ENCODE results near the gene SLAMF9. TPM values are rescaled to one million over a fixed set of nuclear protein-coding genes. Genes with fewer than 3 reads are reported as not detected.

The SLAMF9 gene
- total RNA-seq, 2 experiments from 2014 or later, result not detected

- ChIA-PET POLR2A (interaction anchor here (0.6 to 1.1 kb wide), 3 partner anchors 15 to 66 kb away, joined by 3 to 5 read pairs (median 5); partner anchors contain the start of gene TAGLN2), CTCF (interaction anchor here (0.9 to 21.5 kb wide), 7 partner anchors 14 to 147 kb away, joined by 3 to 374 read pairs (median 5); partner anchors contain the start of gene SLAMF9)
- Mint-ChIP-seq H3K9me3 (no peaks in the 10 kb centered on the region), H3K36me3 (ENCODE audit: low read depth) (no peaks in the 10 kb centered on the region), H3K4me1 (ENCODE audit: low read depth) (peaks cover 3% of the 10 kb centered on the region), H3K27me3 (peaks cover 19% of the 10 kb centered on the region), H3K4me3 (no peak overlapping the region), H3K27ac (no peak overlapping the region)
- DNase-seq (no peak), ATAC-seq (no peak)
- TF ChIP-seq, protein P1, sequence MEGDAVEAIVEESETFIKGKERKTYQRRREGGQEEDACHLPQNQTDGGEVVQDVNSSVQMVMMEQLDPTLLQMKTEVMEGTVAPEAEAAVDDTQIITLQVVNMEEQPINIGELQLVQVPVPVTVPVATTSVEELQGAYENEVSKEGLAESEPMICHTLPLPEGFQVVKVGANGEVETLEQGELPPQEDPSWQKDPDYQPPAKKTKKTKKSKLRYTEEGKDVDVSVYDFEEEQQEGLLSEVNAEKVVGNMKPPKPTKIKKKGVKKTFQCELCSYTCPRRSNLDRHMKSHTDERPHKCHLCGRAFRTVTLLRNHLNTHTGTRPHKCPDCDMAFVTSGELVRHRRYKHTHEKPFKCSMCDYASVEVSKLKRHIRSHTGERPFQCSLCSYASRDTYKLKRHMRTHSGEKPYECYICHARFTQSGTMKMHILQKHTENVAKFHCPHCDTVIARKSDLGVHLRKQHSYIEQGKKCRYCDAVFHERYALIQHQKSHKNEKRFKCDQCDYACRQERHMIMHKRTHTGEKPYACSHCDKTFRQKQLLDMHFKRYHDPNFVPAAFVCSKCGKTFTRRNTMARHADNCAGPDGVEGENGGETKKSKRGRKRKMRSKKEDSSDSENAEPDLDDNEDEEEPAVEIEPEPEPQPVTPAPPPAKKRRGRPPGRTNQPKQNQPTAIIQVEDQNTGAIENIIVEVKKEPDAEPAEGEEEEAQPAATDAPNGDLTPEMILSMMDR (IDR thresholded peaks at IDR 0.05), result no peak
- intact Hi-C loops (cut with micrococcal nuclease), result no loop called here
These were observed 13.9 kb downstream of the SLAMF9 start for GRCh38 chr1:159940006-159940620.

DNA sequence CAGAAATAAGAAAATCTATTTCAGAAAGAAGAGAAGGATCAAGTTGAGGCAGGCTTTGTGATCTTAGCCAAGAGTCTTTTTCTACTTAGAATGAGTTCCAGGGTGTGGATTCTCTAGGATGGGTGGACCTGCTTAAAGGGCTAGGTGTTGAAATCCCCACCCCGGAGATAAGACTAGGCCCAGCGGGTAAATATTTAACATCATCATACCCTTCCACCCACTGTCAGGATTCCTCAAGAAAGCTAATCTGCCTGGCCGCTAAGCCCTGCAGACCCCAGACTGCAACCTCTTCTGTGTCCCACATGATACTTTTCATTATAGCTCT is 14.4 kb downstream of the SLAMF9 start:
- DNase-seq (no peak), ATAC-seq (no peak)
- intact Hi-C loops (cut with micrococcal nuclease), result loop anchor here (5.0 kb wide), 1 partner anchor 148 kb away; no protein-coding TSS in a partner anchor
- POLR2A ChIA-PET, result interaction anchor here (0.6 kb wide), 1 partner anchor 24 kb away, joined by 3 read pairs; no protein-coding TSS in a partner anchor
- Mint-ChIP-seq H3K36me3 (ENCODE audit: low read depth) (no peaks in the 10 kb centered on the region), H3K4me3 (no peak overlapping the region), H3K27me3 (peaks cover 16% of the 10 kb centered on the region), H3K4me1 (ENCODE audit: low read depth) (peaks cover 3% of the 10 kb centered on the region), H3K9me3 (no peaks in the 10 kb centered on the region), H3K27ac (no peak overlapping the region)
- CTCF ChIA-PET, result interaction anchor here (1.0 to 21.5 kb wide), 8 partner anchors 47 to 148 kb away, joined by 3 to 374 read pairs (median 4); no protein-coding TSS in a partner anchor
- TF ChIP-seq, protein P1 (IDR thresholded peaks at IDR 0.05), result no peak

DNA sequence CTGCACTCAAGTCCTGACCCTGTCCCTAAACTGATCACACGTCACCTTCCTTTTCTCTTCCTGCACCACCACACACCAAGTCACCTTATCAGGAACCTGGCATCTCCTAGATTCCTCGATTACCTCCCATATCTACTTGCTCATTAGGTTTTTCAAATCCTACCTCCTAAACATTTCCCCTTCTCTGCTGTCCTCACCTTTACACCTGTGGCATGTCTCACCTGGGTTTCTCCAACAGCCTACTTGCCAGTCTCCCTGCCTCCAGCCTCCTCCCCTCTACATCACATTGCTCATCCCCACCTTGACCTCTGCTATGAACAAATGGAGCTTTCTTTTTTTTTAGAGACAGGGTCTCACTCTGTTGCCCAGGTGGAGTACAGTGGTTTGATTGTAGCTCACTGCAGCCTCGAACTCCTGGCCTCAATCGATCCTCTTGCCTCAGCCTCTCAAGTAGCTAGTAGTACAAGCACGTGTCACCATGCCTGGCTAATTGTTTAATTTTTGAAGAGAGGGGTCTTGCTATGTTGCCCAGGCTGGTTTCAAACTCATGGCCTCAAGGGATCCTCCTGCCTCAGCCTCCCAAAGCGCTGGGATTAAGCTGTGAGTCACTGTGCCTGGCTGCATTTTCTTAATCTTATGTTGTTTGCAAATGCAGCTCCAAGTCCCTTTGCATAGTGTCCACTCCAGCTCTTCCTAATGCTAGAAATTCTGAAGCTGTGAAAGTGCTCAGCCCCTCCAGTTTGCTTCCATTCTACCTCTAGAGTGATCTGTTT is 14.9 kb downstream of the SLAMF9 start:
- POLR2A ChIA-PET, result interaction anchor here (1.0 kb wide), 1 partner anchor 162 kb away, joined by 3 read pairs; no protein-coding TSS in a partner anchor
- Mint-ChIP-seq H3K27me3 (peaks cover 12% of the 10 kb centered on the region), H3K4me3 (no peak overlapping the region), H3K9me3 (no peaks in the 10 kb centered on the region), H3K4me1 (ENCODE audit: low read depth) (peaks cover 3% of the 10 kb centered on the region), H3K27ac (no peak overlapping the region), H3K36me3 (ENCODE audit: low read depth) (no peaks in the 10 kb centered on the region)
- intact Hi-C loops (cut with micrococcal nuclease), result loop anchor here (5.0 kb wide), 1 partner anchor 148 kb away; no protein-coding TSS in a partner anchor
- no peak for DNase-seq
- TF ChIP-seq, protein P1 (IDR thresholded peaks at IDR 0.05), result no peak
- CTCF ChIA-PET, result interaction anchor here (1.0 to 21.5 kb wide), 10 partner anchors 14 to 148 kb away, joined by 3 to 374 read pairs (median 4); partner anchors contain the start of gene TAGLN2
- ATAC-seq, result no peak

DNA sequence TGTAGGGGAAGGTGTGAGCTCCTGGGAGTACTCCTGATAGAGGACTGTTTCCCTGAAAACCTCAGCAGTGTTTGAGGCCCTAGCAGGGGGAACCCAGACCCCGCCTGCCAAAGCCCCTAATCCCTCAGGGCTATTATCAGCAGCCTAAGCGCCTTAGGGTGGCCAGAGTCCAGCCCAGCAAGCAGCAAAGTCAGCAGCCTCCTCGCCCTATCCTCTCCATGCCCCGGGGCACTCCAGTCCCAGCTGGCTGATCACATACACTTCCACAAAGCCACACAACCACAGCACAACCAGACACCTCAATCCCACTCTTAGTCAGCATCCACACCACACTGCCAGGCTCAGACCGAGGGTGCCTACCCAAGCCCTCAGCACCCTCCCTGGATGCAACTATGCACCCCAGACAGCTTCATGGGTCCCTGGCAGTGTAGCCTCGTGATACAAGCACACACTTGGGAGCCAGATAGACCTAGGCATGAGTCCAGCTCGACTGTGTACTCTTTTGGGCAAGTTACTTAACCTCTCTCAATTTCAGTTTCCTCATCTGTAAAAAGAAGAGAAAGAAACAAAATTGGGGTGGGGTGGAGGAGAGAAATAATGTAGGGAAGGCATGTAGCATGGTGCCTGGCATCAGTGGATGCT is 15.7 kb downstream of the SLAMF9 start:
- H3K9me3 Mint-ChIP-seq, result no peaks in the 10 kb centered on the region
- TF ChIP-seq, protein P1 (IDR thresholded peaks at IDR 0.05), result no peak
- ChIA-PET POLR2A (interaction anchor here (1.0 kb wide), 2 partner anchors 17 to 161 kb away, joined by 3 to 4 read pairs; no protein-coding TSS in a partner anchor), CTCF (interaction anchor here (1.0 to 21.5 kb wide), 8 partner anchors 13 to 149 kb away, joined by 3 to 374 read pairs (median 4); partner anchors contain the start of gene TAGLN2)
- no peak overlapping the region for H3K27ac Mint-ChIP-seq
- H3K4me3 Mint-ChIP-seq, result no peak overlapping the region
- no peaks in the 10 kb centered on the region for H3K36me3 Mint-ChIP-seq (ENCODE audit: low read depth)
- no peak for ATAC-seq
- DNase-seq, result no peak
- H3K4me1 Mint-ChIP-seq (ENCODE audit: low read depth), result peaks cover 3% of the 10 kb centered on the region
- intact Hi-C loops (cut with micrococcal nuclease), result loop anchor here (5.0 kb wide), 1 partner anchor 149 kb away; no protein-coding TSS in a partner anchor
- peaks cover 7% of the 10 kb centered on the region for H3K27me3 Mint-ChIP-seq

Data from activated CD8-positive, alpha-beta T cell treated with anti-CD3 and anti-CD28 coated beads for 36 hours (primary cell).